GM21367 (cell line): Measurements from ENCODE around the gene DIPK1C.

Experiments used
- ATAC-seq: cut with Tn5 transposase; IDR thresholded peaks from one replicate; pipeline ENCODE4 v1.9.1; 2021; ENCODE audit not compliant: unreplicated experiment

The DIPK1C gene

GRCh38 chr18:74422541-74422940 is 34.6 kb downstream of the DIPK1C start:
- no peak for ATAC-seq

GRCh38 chr18:74420926-74421325 is 36.2 kb downstream of the DIPK1C start:
- ATAC-seq = no peak

- ATAC-seq = no peak
Measured at GRCh38 chr18:74420481-74420880, 36.6 kb downstream of the DIPK1C start.

- ATAC-seq = no peak
Measured at GRCh38 chr18:74419761-74420160, 37.3 kb downstream of the DIPK1C start.

- no peak for ATAC-seq
Measured at GRCh38 chr18:74418023-74418422, 39.1 kb downstream of the DIPK1C start.

GRCh38 chr18:74416124-74416523 is 41.0 kb downstream of the DIPK1C start:
- ATAC-seq = no peak

- ATAC-seq = no peak
Measured at GRCh38 chr18:74414953-74415515, 42.1 kb downstream of the DIPK1C start.

- ATAC-seq = no peak
Measured at GRCh38 chr18:74413836-74414235, 43.3 kb downstream of the DIPK1C start.

GRCh38 chr18:74412116-74412880 is 44.8 kb downstream of the DIPK1C start:
- no peak for ATAC-seq

GRCh38 chr18:74411475-74411874 is 45.6 kb downstream of the DIPK1C start:
- no peak for ATAC-seq

- ATAC-seq = no peak
Measured at GRCh38 chr18:74410441-74410992, 46.6 kb downstream of the DIPK1C start.

- ATAC-seq = peak; percentile 66
Measured at GRCh38 chr18:74407888-74408287, 49.2 kb downstream of the DIPK1C start.

- no peak for ATAC-seq
Measured at GRCh38 chr18:74402806-74403433, 54.2 kb downstream of the DIPK1C start.

GRCh38 chr18:74400813-74401212 is 56.3 kb downstream of the DIPK1C start:
- no peak for ATAC-seq

GRCh38 chr18:74399091-74399887 is 57.8 kb downstream of the DIPK1C start:
- ATAC-seq = no peak

GRCh38 chr18:74397572-74397971 is 59.5 kb downstream of the DIPK1C start:
- no peak for ATAC-seq

GRCh38 chr18:74396171-74397169 is 60.6 kb downstream of the DIPK1C start:
- no peak for ATAC-seq

GRCh38 chr18:74395648-74396154 is 61.4 kb downstream of the DIPK1C start:
- no peak for ATAC-seq

GRCh38 chr18:74395006-74395405 is 62.1 kb downstream of the DIPK1C start:
- ATAC-seq = no peak

GRCh38 chr18:74392323-74392722 is 64.8 kb downstream of the DIPK1C start:
- ATAC-seq = no peak
